Hypothalamus (tissue), 51 donors: ENCODE results near the gene MACROD2.
"Not testable (repeated sequence)": the region's sequence is repeated elsewhere in the genome, so short reads cannot be mapped to it uniquely, and the experiment has no call there.

ENCODE experiments used
- DNase-seq, 51 donors: peaks; one replicate each; lab custom pipeline; 2025; lab: John Stamatoyannopoulos, UW

Gene MACROD2

DNA sequence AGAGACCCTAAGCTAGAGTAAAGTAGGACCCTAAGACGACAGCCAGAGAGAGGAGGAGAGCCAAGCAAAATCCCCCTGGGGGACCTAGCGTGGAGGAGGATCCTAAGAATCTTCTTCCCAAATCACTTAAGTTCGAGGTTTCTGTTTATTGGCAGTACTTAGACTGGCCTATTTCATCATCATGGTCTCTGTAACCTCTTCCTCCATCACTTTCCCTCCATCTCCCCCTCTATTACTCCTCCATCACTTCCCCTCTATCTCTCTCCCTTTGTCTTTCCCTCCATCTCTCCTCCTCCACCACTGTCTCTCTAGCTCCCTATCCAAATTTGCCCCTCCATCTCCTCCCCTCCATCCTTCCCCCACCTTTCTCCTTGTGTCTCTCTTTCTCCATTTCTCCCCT, 1175.7 kb downstream of the MACROD2 start:
- DNase-seq: no peak

DNA sequence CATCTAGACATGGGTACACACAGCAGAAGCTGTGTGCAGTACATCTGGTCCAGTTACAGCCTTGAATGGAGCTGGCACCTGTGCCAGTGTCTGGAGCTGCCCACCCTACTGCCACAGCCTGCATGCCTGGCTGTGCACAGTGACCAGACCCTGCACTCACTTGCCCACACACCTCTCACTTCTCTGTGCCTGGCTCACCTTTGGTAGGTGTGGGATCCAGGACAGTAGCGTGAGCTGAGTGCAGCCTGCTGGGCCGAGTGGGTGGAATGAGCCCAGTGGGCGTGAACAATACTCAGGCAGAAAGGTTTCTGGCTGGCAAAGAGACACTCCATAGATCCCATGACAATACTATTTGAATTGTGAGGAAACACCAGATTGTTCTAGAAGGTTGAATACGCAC, 1181.6 kb downstream of the MACROD2 start:
- DNase-seq: no peak

DNA sequence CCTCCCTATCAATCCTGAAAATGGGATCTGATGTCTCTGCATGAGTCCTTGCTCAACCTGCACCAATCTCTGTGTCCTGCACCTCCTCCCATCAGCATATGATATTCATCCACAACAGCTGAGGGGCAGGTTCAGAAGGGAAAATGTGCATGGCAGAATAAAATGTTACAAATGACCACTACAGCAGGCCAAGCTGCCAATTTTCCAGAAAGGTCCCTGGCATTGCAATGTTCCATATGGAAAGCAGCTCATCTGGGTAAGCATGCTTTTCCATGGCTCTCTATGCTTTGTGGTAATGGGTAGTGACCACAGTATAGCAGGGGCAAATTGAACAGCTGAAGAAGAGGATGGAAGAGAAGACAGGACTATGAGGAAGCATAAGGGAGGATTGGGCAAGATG, 1183.3 kb downstream of the MACROD2 start:
- DNase-seq: no peak

DNA sequence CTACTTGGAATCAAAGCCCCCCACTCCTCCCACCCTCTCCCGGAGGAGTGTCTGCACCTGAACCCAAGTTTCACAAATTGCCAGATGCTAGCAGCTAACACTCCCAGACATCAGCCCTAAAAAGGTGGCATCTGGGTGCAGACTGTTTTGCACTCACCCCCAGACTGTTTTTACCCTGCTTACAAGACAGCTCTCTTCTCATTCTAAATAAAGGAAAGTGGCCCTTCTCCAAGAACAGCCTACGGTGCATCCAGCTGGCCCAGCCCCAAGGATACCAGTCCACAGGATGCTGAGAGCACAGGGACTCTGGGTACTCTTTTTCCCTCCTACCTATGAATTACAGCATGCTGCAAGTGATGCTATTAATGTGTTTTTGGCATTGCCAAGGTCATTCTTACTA, 1184.1 kb downstream of the MACROD2 start:
- DNase-seq: peak in 7 of 51 donors; percentile 1 to 43 (median 2)

DNA sequence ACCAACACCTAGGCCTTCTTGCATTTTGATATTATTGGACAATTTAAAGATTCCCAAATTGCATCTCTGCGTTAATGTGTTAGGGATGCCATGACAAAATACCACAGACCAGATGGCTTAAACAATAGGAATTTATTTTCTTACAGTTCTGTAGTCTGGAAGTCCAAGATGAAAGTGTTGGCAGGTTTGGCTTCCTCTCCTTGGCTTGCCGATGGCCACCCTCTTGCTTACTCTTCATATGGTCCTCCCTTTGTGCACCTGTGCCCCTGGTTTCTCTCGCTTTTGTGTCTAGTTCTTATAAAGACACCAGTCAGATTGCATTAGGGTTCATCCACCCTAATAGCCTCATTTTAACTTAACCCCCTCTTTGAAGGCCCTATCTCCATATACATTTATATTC, 1184.5 kb downstream of the MACROD2 start:
- no peak for DNase-seq

DNA sequence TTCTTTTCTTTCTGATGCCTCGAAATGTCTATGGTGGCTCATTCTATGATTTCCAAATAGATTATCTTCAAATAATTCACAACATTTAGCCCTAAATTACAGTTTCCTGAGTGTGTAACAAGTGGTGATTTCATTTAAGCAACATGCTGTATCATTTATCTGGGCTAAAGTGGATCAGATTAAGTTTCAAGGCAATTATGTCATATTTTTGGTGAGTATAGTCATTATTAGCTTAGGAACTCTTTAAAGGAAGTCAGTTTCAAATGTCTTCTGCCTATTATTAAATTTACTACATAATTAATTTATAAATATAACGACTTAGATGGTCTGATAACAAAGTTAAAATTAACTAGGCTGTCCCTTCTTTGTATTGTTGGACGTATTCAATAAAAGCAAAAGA, 1190.0 kb downstream of the MACROD2 start:
- no peak for DNase-seq

DNA sequence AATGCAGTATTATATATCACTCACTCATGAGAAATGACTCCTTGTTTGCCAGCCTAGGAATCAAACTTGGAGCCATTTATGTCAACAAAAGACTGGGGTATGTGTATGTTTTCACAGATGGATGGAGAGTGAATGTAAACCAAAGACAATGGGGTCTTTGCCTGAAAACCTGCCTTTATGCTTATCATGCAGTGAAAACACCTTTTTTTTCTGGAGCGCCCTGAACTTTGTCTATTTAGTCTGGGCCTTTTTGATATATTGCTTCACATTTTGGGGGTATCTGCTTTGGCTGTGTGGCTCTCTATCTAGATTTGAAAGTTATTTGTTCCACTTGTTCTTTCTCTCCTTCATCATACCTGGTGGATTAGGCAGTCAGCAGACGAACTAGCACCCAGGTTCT, 1190.6 kb downstream of the MACROD2 start:
- no peak for DNase-seq

DNA sequence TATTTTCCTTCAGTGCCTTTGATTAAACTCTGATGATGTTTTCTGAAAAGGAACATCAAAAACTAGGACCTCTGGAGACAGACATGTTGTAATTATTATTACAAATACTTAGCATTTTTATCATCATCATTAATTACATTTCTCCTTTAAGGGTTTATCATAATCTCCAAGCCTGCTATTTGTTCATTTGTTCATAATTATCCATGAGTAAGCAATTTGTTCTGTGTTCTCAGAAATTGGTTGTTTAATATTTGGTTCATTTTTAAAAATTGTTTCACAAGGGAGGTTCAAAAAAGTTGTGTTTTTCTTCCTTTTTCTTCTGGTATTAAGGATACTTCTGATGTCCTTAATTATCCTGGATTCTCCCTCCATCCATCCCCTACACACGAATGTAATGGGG, 1192.3 kb downstream of the MACROD2 start:
- no peak for DNase-seq

DNA sequence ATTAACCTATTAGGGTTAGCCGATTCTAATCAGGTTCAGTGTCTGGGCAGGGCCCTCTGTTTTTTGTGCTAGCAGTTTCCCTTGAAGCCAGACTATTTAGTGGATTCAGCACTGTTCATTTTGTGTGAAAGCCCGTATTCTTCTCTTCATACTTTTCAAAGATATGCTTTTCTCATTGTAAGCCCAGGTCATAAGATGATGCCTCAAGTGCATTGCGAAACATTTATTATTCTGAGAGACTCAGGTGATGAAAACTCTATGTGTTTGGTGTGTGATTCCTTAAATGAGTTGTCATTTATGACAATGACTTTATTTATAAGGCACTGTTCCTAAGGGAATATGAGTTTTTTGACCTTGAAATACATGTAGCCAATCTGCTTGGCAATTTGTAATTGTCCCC, 1193.1 kb downstream of the MACROD2 start:
- DNase-seq: no peak

DNA sequence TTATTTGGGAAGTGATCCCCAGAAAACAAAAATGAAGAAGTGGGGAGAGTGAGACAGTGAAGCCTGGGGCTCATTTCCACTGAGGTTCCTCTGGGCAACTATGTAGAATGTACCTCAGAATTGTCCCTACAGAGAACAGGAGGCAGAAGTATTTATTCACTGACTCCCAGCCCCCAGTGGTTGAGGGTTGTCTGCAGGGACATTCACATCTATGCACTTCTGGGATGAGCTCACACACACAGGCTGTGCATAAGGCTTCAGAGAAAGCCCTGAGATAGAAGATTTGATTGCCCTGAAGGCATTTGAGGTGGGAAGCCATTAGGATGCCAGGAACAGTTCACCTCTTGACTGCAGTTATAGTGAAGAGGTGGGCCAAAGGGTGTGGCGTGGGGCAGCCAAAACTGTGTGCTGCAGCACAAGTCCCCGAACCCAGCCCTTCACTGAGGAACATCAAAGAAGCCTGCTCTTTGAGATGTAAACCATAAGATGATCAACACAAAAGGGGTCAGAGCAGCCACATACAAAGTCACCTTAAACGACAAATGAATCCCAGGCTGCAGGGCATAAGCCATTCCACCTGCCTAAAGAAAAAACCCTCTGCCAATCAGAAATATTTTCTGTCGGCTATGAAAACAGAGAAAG, 1195.9 kb downstream of the MACROD2 start:
- no peak for DNase-seq

DNA sequence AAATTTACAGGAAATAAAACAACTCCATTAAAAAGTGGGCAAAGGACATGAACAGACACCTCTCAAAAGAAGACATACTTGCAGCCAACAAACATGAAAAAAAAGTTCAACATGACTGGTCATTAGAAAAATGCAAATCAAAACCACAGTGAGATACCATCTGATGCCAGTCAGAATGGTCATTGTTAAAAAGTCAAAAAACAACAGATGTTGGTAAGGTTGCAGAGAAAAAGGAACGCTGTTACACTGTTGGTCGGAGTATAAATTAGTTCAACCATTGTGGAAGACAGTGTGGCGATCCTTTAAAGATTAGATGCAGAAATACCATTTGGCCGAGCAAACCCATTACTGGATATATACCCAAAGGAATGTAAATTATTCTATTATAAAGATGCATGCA, 1200.1 kb downstream of the MACROD2 start:
- DNase-seq: no peak

DNA sequence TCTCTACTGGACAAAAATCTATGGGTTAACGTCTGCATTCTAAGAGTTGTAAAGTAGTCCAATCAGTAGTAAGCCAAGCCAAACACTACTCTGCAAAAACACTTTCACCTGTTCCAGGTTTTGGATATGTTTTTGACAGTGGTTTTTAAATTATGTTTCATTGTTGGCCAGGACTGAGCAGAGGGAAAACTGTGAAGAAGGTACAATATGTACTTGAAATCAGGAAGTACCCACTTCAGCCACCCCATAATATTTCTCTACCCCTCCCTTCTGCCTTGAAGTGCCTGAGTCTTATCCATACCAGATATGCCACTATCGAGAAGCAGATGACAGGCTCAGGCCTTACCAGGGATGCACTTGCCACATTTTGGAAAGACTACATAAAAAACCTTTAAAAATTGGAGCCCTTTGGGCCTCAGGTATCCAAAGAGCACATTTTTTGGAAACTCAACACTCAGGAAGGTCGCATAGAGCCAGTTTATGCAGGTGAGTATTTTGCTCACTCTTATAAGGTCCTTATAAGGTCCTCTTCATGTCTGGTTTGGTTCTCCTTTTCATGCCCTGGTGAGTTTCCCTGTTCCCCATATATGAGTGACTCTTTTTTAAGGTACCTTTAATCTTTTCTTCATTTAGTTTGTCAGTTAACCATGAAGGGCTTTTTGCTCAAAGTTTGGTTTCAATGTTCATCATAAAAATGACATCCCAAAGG, 1201.4 kb downstream of the MACROD2 start:
- no peak for DNase-seq

DNA sequence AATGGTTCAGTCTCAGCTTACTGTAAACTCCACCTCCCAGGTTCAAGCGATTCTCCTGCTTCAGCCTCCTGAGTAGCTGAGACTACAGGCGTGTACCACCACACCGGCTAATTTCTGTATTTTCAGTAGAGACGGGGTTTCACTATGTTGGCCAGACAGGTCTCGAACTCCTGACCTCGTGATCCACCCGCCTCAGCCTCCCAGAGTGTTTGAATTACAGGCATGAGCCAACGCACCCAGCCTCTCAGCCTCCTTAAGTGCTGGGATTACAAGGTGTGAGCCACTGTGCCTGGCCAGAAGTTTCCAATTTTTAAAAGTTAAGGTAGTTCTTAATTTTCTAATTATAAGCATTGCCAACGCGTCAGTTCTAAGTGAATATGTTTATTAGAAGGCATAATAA, 1202.7 kb downstream of the MACROD2 start:
- DNase-seq: not testable (repeated sequence)

DNA sequence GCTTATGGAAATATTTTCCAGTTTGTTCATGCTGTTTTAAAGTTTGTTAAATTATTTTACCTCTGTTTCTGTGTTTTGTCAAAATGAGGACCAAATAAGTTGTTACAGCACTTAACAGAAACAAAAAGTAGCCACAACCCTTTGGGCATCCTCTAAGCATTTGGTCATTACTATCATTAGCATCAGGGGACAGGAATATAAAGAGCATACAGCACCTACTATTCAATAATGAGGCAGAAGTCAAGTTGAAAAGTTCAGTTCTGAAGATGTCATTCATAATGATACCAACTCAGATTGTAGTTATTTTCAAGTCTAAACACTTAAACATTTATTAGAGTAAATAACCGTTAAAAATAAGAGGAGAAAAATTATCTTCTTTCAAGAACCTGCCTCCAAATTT, 1204.4 kb downstream of the MACROD2 start:
- no peak for DNase-seq

DNA sequence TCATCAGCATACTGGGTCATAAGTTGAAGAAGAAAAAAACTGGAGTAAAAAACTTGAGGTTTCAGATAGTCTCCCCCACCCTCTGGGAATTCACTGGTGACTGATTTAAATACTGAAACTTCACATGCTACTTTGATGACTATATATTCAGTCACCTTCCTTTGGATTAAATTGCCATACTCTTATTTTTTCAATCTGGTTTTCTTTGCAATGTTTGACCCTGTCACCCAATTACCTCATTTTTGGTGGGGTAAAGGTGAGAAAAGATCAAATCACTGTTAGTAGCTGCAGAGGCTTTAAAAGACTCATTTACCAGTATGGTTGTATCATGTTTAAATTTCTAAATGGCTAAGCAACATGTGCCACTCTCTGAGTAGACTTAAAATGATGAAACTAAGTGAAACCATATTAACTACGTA, 1204.8 kb downstream of the MACROD2 start:
- DNase-seq: no peak

DNA sequence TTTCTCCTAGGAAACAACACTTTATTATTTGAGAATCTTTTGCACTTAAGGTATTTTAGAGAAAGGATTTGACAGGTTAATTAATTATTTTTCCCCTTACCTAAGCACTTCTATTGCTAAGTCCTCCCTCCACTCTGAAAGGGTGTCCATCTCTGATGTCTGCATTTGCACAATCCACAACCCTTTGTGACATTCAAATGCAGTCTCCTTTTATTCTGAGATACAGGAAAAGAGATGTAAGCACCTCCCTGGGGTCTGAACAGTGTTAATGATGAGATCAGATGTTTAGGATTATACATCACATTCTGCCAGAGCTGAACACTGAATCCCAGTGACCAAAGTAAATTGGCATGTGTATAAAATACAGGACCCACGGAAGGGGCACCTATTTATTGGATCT, 1206.3 kb downstream of the MACROD2 start:
- no peak for DNase-seq

DNA sequence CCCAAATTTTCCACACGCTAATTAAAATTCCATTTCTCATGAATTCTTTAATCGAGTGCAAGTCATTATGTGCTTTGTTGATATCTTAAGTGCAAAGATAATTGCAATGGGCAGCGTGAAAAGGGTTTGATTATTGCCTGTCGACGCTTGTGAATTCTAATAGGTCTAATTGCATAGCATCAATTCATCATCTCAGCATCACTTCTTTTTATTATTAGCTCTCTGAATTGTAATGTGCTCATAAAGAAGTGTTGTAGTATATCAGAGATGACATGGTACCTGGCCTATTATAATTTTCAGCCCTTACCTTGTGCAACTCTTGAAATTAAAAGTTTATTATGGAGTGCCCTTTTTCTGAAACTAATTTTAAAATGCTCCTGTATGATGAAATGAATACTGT, 1208.9 kb downstream of the MACROD2 start:
- no peak for DNase-seq

DNA sequence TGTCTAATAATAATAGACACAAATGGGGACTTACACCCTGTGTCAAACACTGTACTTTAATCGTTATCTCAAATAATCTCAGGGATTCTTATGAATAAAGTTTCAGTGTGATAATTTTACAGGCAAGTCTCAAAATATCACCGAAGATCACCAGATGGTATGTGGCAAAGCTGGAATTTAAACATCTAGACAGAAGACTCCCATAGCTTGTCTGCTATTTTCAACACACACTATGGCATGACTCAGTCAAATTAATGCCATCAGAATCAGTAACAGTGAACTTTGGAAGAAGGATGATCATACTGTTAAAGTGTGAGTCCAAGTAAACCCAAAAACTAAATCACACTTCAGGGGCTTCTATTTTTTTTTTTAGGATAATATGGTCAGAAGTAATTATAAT, 1209.7 kb downstream of the MACROD2 start:
- DNase-seq: no peak

DNA sequence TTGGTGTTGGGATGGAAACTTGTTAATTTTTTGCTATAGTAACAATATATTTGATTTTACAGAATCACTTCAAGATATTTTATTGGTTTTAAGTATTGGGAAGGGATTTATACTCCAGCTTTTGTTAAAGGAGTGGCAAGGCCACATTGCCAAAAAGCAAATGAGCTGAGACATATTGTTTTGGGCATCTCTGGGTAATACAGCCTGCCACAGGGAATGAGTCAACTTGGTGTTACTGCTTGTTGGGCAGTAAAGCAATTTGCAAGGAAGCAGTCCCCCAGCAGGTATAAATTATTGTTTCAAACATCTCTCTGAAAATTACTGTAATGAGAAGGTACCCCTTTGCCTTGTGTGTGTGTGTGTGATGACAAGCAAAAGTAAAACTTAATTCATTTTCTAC, 1210.4 kb downstream of the MACROD2 start:
- DNase-seq: no peak

DNA sequence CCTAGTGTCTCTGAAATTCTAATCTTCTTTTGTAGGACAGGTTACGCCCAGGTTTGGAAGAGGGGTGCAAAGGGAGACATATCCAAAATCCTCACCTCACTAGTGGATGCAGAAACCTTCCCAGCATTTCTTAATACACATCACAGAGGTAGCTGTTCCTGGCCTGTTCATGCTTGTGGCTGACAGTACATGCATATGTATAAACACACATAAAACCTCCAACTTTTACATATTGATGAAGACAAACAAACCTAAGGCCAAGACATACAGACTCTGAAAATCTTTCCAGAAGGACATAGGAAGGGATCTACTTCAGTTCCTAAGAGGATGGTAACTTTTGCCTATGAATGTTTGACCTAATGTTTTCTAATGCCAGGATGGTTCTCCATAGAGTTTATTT, 1214.2 kb downstream of the MACROD2 start:
- no peak for DNase-seq

DNA sequence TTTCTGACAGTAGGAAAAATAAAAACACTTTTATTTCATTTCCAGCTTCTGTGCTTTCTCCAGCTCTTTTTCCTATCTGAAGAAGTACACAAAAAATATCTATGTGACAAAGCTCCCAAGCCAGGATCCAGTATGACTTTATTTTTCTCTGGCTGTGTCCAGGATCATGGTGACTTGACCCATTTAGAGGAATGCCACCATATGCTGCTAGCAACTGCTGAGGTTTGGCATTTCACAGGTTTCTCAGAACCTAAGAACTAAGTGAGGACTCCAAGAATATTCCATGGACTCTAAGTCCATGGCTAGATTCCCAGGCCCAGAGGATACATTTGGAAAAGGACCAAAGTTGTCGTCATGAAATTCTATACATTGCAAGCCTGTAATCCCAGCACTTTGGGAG, 1218.7 kb downstream of the MACROD2 start:
- no peak for DNase-seq

DNA sequence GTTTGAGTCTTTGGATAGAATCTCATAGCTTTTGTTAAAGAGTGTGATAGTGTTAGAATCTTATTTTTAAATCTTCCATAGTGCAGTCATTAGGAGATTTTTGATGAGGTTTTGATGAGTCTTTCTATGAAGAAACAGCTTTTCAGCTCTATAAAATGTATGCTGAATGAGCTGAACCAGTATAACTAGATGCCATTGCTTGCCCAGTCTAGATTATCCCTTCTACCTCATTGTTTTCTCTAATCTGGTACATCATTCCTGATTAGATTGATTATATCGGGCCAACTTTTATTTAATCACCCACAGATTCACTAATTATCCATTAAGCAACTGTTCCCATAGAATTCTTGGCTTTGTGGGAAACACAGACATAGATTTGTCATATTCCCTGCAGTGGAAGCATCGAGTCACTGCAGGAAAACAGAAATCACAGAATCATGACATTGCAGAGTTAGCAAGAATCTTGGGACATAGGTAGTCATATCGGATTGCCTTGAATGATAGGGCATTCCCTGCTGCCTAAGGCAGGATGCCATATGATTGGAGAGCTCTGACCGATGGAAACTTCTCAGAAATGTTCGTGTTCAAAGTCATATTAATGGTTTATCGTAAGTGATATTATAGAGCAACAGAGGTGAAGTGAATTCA, 1224.8 kb downstream of the MACROD2 start:
- no peak for DNase-seq
